Upper lobe of left lung (tissue), 6 donors: ENCODE data around the gene CNPY4. TPM values are rescaled to one million over a fixed set of nuclear protein-coding genes. Genes with fewer than 3 reads are reported as not detected.

Experiments used
- ATAC-seq, 2 donors: fragments of 200-7000 bp; cut with Tn5 transposase; one replicate each; pipeline ENCODE4 v1.9.1; 2022; ENCODE audit warnings: mild to moderate bottlenecking in 2 of 2, moderate library complexity in 2 of 2; ENCODE audit not compliant: low FRiP score in 2 of 2
- DNase-seq, 2 donors: peaks; one replicate each; pipeline ENCODE4 v3.0.0-alpha.2; 2019 to 2020
- H3K27ac ChIP-seq, 4 donors: fragments of 200-600 bp; sonication (generic); one replicate each; pipeline ENCODE4 v1.5.1; 2016 to 2019
- H3K27me3 ChIP-seq, 4 donors: fragments of 200-600 bp; sonication (generic); one replicate each; pipeline ENCODE4 v1.5.1; 2017 to 2019
- H3K36me3 ChIP-seq, 4 donors: fragments of 200-600 bp; sonication (generic); one replicate each; pipeline ENCODE4 v1.5.1; 2016 to 2019
- H3K4me1 ChIP-seq, 4 donors: fragments of 200-600 bp; sonication (generic); one replicate each; pipeline ENCODE4 v1.5.1; 2018 to 2019
- H3K4me3 ChIP-seq, 4 donors: fragments of 200-600 bp; sonication (generic); one replicate each; pipeline ENCODE4 v1.5.1; 2017 to 2019; ENCODE audit warnings: mild to moderate bottlenecking in 2 of 4, moderate library complexity in 1 of 4
- H3K9me3 ChIP-seq, 4 donors: fragments of 200-600 bp; sonication (generic); one replicate each; pipeline ENCODE4 v1.5.1; 2018 to 2019
- EP300 ChIP-seq, 4 donors: sonication (generic); formaldehyde crosslinking; IDR thresholded peaks; one replicate each; pipeline ENCODE4 v1.5.1; 2017; ENCODE audit warnings: antibody characterized with exemption in 4 of 4, control low read depth in 2 of 4
- POLR2A ChIP-seq, 4 donors: fragments of 450-650 bp; IDR thresholded peaks; one replicate each; pipeline ENCODE4 v1.5.1; 2016 to 2017; ENCODE audit warnings: antibody characterized with exemption in 4 of 4, mild to moderate bottlenecking in 2 of 4
- POLR2AphosphoS5 ChIP-seq, 2 donors: sonication (generic); formaldehyde crosslinking; IDR thresholded peaks; one replicate each; pipeline ENCODE4 v1.5.1; 2017; ENCODE audit warnings: antibody characterized with exemption in 2 of 2
- WGBS, 2 donors: methylation state at CpG; one replicate each; pipeline ENCODE4 v1.1.5; 2017 to 2018; 5-methylcytosine and 5-hydroxymethylcytosine counted together
- total RNA-seq, 6 donors: library from RNA; depleted of rRNA in 4 of 6; stranded (reverse); fragments of >200 nt in 4 of 6; gene quantifications; one replicate each; pipeline versions ENCODE4 v1.1.0 to v1.2.1, GENCODE V29; 2016 to 2021
- TF ChIP-seq, protein P1 (sequence below), 6 experiments: fragments of 450-650 bp in 4 of 6; fragments of 200-600 bp in 2 of 6; sonication (generic) in 2 of 6; IDR thresholded peaks; one replicate each; pipeline ENCODE4 v1.5.1; 2016 to 2019; ENCODE audit warnings: antibody characterized with exemption in 6 of 6
- donor health status: DM: no; HTN: no; CAD: no; lungs with moderate emphysema.
- donor health status: DM: no; HTN: yes; CAD: no; lungs with severe emphysema.

The CNPY4 gene
- total RNA-seq, 6 donors from 2014 or later = 2.9 to 14.6 (median 6.5) TPM

DNA sequence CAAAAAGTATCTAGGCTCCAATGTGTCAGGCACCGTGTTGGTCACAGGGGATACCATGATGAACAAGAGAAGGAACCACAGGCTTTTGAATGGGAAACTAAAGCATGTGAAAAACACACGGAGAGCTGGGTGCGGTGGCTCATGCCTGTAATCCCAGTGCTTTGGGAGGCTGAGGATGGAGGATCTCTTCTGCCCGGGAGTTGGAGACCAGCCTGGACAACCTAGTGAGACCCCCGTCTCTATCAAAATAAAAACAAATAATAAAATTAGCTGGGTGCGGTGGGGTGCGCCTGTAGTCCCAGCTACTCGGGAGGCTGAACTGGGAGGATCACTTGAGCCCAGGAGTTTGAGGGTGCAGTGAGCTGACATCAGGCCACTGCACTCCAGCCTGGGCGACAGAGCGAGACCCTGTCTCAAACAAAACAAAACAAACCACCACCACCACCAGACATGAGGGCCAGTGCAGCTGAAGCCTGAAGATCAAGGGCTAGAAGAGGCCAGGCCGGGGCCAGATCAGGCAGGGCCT lies 31.3 kb upstream of the CNPY4 start:
- TF ChIP-seq, protein P1, sequence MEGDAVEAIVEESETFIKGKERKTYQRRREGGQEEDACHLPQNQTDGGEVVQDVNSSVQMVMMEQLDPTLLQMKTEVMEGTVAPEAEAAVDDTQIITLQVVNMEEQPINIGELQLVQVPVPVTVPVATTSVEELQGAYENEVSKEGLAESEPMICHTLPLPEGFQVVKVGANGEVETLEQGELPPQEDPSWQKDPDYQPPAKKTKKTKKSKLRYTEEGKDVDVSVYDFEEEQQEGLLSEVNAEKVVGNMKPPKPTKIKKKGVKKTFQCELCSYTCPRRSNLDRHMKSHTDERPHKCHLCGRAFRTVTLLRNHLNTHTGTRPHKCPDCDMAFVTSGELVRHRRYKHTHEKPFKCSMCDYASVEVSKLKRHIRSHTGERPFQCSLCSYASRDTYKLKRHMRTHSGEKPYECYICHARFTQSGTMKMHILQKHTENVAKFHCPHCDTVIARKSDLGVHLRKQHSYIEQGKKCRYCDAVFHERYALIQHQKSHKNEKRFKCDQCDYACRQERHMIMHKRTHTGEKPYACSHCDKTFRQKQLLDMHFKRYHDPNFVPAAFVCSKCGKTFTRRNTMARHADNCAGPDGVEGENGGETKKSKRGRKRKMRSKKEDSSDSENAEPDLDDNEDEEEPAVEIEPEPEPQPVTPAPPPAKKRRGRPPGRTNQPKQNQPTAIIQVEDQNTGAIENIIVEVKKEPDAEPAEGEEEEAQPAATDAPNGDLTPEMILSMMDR (IDR thresholded peaks at IDR 0.05) = no peak
- TF ChIP-seq POLR2A (IDR thresholded peaks at IDR 0.05) = no peak
- no peak for TF ChIP-seq EP300 (IDR thresholded peaks at IDR 0.05)
- no peak for TF ChIP-seq POLR2AphosphoS5 (IDR thresholded peaks at IDR 0.05)
- ATAC-seq = no peak
- Histone ChIP-seq H3K36me3 (peaks cover 23 to 27% (median 26%) of the 10 kb centered on the region in 4 donors), H3K4me3 (peak overlapping the region; percentile 68 to 92 (median 88)), H3K27me3 (no peaks in the 10 kb centered on the region), H3K9me3 (no peaks in the 10 kb centered on the region), H3K4me1 (peaks cover 12 to 21% (median 15%) of the 10 kb centered on the region in 4 donors), H3K27ac (peak overlapping the region; percentile 79 to 90 (median 84))
- 78 to 87% methylated on average over 9 to 11 of the region's 11 CpGs for WGBS, 2 donors
- no peak for DNase-seq

DNA sequence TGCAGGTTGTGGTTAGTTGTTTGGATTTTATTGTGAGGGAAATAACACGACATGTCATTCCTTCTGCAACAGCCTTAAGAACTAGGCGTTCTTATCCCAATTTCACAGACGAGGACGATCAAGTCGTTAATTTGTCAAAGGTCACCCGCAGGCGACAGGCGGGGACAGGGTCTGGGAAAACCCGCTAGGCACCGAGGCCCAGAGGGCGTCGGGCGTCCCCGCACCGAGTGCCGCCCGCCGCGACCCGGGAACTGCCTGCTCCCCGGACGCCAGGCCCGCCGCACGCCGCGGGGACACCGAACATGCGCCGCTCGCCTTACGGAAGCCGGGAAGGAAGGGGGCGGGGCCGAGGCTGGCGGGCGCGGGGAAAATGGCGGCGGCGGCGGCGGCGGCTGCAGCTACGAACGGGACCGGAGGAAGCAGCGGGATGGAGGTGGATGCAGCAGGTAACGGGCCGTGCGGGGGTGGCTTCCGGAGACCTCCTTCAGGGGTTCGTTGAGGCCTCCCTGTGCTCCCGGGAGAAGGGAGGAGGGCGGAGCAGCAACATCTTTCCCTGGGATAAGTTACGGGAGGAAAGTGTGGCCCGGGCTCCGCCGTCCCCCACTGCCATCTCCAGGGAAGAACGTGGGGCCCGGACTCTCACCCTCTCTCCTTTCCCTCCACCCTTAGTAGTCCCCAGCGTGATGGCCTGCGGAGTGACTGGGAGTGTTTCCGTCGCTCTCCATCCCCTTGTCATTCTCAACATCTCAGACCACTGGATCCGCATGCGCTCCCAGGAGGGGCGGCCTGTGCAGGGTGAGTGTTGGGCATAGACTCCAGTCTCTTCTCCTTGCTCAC lies 30.6 kb upstream of the CNPY4 start, which contains the start of gene COPS6:
COPS6 (plus strand) TSS at position 349 of the 837 bp plus-strand sequence; CDS start at position 371, 22 bp downstream.
- H3K9me3 ChIP-seq = no peaks in the 10 kb centered on the region
- ATAC-seq = peak; percentile 81 to 95
- peak within 1 kb of the TSS; percentile 79 to 90 (median 84) for H3K27ac ChIP-seq
- H3K4me3 ChIP-seq = peak within 1 kb of the TSS; percentile 68 to 92 (median 88)
- WGBS, 2 donors = 0 to 1% methylated on average over 24 to 45 of the region's 68 CpGs
- peaks cover 12 to 21% (median 17%) of the 10 kb centered on the region in 4 donors for H3K4me1 ChIP-seq
- no peaks in the 10 kb centered on the region for H3K27me3 ChIP-seq
- H3K36me3 ChIP-seq = peaks cover 26 to 34% (median 33%) of the 10 kb centered on the region in 4 donors
- TF ChIP-seq POLR2AphosphoS5 (IDR thresholded peaks at IDR 0.05) (peak; percentile 93 to 96), POLR2A (IDR thresholded peaks at IDR 0.05) (peak in 3 of 4 donors; percentile 42 to 93 (median 79)), EP300 (IDR thresholded peaks at IDR 0.05) (peak in 1 of 4 donors; percentile 39)
- TF ChIP-seq, protein P1 (IDR thresholded peaks at IDR 0.05) = peak in 1 of 6 experiments; percentile 28
- DNase-seq = peak; percentile 78 to 98

DNA sequence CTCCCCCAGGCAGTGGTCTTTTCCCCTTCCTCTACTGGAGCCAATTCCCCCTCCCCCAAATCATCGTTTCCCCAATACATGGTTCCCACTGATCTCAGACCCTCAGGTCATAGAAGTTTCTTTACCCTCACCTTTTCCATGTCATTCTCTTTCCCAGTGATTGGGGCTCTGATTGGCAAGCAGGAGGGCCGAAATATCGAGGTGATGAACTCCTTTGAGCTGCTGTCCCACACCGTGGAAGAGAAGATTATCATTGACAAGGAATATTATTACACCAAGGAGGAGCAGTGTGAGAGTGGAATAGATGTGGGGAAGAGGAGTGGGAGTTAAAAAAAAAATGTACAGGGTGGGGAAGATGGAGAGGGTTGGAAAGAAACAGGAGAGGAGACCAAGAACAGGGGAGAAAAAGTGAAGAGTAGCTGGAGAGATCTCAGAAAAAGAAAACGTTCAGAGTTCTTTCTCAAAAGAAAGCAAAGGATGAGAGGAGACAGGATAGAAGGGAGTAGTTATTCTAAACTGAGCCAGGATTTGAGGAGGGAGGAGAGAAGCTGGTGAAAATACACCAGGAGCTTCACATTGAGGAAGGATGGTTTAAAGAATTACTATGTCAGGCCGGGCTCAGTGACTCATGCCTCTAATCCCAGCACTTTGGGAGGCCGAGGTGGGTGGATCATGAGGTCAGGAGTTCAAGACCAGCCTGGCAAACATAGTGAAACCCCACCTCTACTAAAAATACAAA lies 29.8 kb upstream of the CNPY4 start:
- ATAC-seq (no peak), DNase-seq (no peak)
- Histone ChIP-seq H3K27me3 (no peaks in the 10 kb centered on the region), H3K4me1 (peaks cover 12 to 21% (median 17%) of the 10 kb centered on the region in 4 donors), H3K9me3 (no peaks in the 10 kb centered on the region), H3K4me3 (peak overlapping the region; percentile 68 to 92 (median 88)), H3K27ac (peak overlapping the region; percentile 79 to 90 (median 84)), H3K36me3 (peaks cover 27 to 42% (median 40%) of the 10 kb centered on the region in 4 donors)
- TF ChIP-seq EP300 (IDR thresholded peaks at IDR 0.05) = no peak
- no peak for TF ChIP-seq POLR2AphosphoS5 (IDR thresholded peaks at IDR 0.05)
- TF ChIP-seq, protein P1 (IDR thresholded peaks at IDR 0.05) = no peak
- no peak for TF ChIP-seq POLR2A (IDR thresholded peaks at IDR 0.05)
- WGBS, 2 donors = 30 to 49% methylated on average over 7 of the region's 7 CpGs

DNA sequence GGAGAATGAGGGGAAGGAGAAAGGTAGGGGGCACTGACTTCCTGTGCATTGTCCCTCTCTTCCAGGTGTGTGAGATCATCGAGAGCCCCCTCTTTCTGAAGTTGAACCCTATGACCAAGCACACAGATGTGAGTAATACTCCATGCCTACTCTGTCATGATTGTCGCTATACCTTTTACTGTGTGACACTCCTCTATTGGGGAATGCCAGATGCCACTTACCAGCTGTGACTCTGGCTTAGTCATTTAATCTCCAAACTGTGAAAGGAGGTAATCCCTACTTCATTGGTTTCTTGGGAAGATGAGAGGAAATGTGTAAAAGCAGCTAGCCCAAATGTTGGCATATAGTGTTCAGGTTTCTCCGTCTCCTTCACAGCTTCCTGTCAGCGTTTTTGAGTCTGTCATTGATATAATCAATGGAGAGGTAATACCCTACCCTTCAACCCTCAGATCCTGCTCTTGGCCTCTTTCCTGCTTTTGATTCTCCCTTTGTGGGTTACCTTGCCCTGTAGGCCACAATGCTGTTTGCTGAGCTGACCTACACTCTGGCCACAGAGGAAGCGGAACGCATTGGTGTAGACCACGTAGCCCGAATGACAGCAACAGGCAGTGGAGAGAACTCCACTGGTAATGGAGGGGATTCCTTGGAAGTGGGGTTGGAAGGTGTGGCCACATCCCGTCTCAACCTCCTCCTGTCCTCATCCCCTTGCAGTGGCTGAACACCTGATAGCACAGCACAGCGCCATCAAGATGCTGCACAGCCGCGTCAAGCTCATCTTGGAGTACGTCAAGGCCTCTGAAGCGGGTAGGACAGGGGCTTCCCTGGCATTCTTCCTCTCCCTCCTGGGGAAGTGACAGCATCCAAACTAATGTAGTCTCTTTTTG lies 28.7 kb upstream of the CNPY4 start:
- WGBS, 2 donors = 86 to 91% methylated on average over 13 to 14 of the region's 14 CpGs
- H3K36me3 ChIP-seq = peaks cover 35 to 53% (median 52%) of the 10 kb centered on the region in 4 donors

More for the DNA sequence above, 28.7 kb upstream of the CNPY4 start:
- Histone ChIP-seq H3K4me1 (peaks cover 12 to 21% (median 17%) of the 10 kb centered on the region in 4 donors), H3K9me3 (no peaks in the 10 kb centered on the region), H3K27me3 (no peaks in the 10 kb centered on the region), H3K27ac (no peak overlapping the region), H3K4me3 (no peak overlapping the region)
- TF ChIP-seq, protein P1 (IDR thresholded peaks at IDR 0.05) = no peak
- TF ChIP-seq POLR2AphosphoS5 (IDR thresholded peaks at IDR 0.05) = no peak
- no peak for TF ChIP-seq POLR2A (IDR thresholded peaks at IDR 0.05)
- no peak for TF ChIP-seq EP300 (IDR thresholded peaks at IDR 0.05)
- DNase-seq (no peak), ATAC-seq (no peak)
